H9 (cell line): Measurements from ENCODE around the gene FNIP2. TPM values are rescaled to one million over a fixed set of nuclear protein-coding genes. Genes with fewer than 3 reads are reported as not detected.

Experiments
- DNase-seq: peaks from one replicate; pipeline ENCODE4 v3.0.0-alpha.2; 2017
- H2AFZ ChIP-seq: one replicate; pipeline ENCODE4 v1.6.1; 2013; ENCODE audit warnings: mild to moderate bottlenecking, low read length, control low read depth, moderate library complexity
- H2AK5ac ChIP-seq: 2 replicates; pipeline ENCODE4 v1.6.1; 2013; ENCODE audit warnings: low read length, control low read depth, mixed read lengths; ENCODE audit not compliant: insufficient read length
- H2BK120ac ChIP-seq: one replicate; pipeline ENCODE4 v1.6.1; 2013; ENCODE audit warnings: low read depth, mild to moderate bottlenecking, low read length, control low read depth, inconsistent platforms; ENCODE audit not compliant: poor library complexity, severe bottlenecking
- H2BK12ac ChIP-seq: 2 replicates; pipeline ENCODE4 v1.6.1; 2013; ENCODE audit warnings: low read length, control low read depth, mixed read lengths, low read depth; ENCODE audit not compliant: insufficient read length
- H2BK15ac ChIP-seq: 2 replicates; pipeline ENCODE4 v1.6.1; 2013; ENCODE audit warnings: low read depth, low read length, control low read depth
- H2BK20ac ChIP-seq: one replicate; pipeline ENCODE4 v1.6.1; 2013; ENCODE audit warnings: low read depth, mild to moderate bottlenecking, low read length, control low read depth, inconsistent platforms; ENCODE audit not compliant: poor library complexity, severe bottlenecking
- H2BK5ac ChIP-seq: 2 replicates; pipeline ENCODE4 v1.6.1; 2013; ENCODE audit warnings: low read length, control low read depth, mixed read lengths; ENCODE audit not compliant: insufficient read length
- H3K14ac ChIP-seq: 2 replicates; pipeline ENCODE4 v1.6.1; 2013; ENCODE audit warnings: low read length, control low read depth; ENCODE audit not compliant: insufficient read depth
- H3K18ac ChIP-seq: 2 replicates; pipeline ENCODE4 v1.6.1; 2013; ENCODE audit warnings: low read depth, mild to moderate bottlenecking, mixed read lengths, low read length, control low read depth; ENCODE audit not compliant: insufficient read length
- H3K23ac ChIP-seq: 2 replicates; pipeline ENCODE4 v1.6.1; 2013; ENCODE audit warnings: low read length, control low read depth, mixed read lengths, low read depth; ENCODE audit not compliant: insufficient read length
- H3K23me2 ChIP-seq: 2 replicates; pipeline ENCODE4 v1.6.1; 2013; ENCODE audit warnings: low read depth, mild to moderate bottlenecking, mixed read lengths, low read length, control low read depth; ENCODE audit not compliant: insufficient read length, poor library complexity, severe bottlenecking
- H3K27ac ChIP-seq: 2 replicates; pipeline ENCODE4 v1.5.1; 2013; ENCODE audit warnings: low read length, control low read depth, mixed read lengths, low read depth; ENCODE audit not compliant: insufficient read length
- H3K27me3 ChIP-seq: 2 replicates; pipeline ENCODE4 v1.6.1; 2013; ENCODE audit warnings: low read length, control low read depth, inconsistent platforms; ENCODE audit not compliant: insufficient read depth
- H3K4ac ChIP-seq: 2 replicates; pipeline ENCODE4 v1.6.1; 2013; ENCODE audit warnings: low read depth, mild to moderate bottlenecking, control low read depth, inconsistent platforms, low read length, moderate library complexity
- H3K4me1 ChIP-seq: 2 replicates; pipeline ENCODE4 v1.6.1; 2013; ENCODE audit warnings: low read length, control low read depth, inconsistent platforms; ENCODE audit not compliant: insufficient read depth
- H3K4me2 ChIP-seq: 2 replicates; pipeline ENCODE4 v1.6.1; 2013; ENCODE audit warnings: low read length, control low read depth, mixed read lengths; ENCODE audit not compliant: insufficient read length, insufficient read depth
- H3K56ac ChIP-seq: 2 replicates; pipeline ENCODE4 v1.6.1; 2013; ENCODE audit warnings: low read depth, mild to moderate bottlenecking, mixed read lengths, low read length, control low read depth; ENCODE audit not compliant: insufficient read length
- H3K79me1 ChIP-seq: 2 replicates; pipeline ENCODE4 v1.6.1; 2013; ENCODE audit warnings: low read depth, mild to moderate bottlenecking, moderate library complexity, low read length, control low read depth, inconsistent platforms; ENCODE audit not compliant: insufficient read depth, poor library complexity, severe bottlenecking
- H3K79me2 ChIP-seq: 2 replicates; pipeline ENCODE4 v1.6.1; 2013; ENCODE audit warnings: low read length, control low read depth, inconsistent platforms; ENCODE audit not compliant: insufficient read depth
- H3K9ac ChIP-seq: 2 replicates; pipeline ENCODE4 v1.6.1; 2013; ENCODE audit warnings: low read length, control low read depth, mixed read lengths; ENCODE audit not compliant: insufficient read length; ENCODE audit errors: extremely low read depth
- H3K9me3 ChIP-seq: one replicate; pipeline ENCODE4 v1.6.1; 2013; ENCODE audit warnings: low read depth, low read length, inconsistent platforms; ENCODE audit not compliant: control insufficient read depth
- H3T11ph ChIP-seq: one replicate; pipeline ENCODE4 v1.6.1; 2013; ENCODE audit warnings: mild to moderate bottlenecking, low read length, control low read depth, inconsistent platforms
- H4K20me1 ChIP-seq: one replicate; pipeline ENCODE4 v1.6.1; 2013; ENCODE audit not compliant: control insufficient read depth, insufficient read length, insufficient read depth
- H4K5ac ChIP-seq: 2 replicates; pipeline ENCODE4 v1.6.1; 2013; ENCODE audit warnings: low read depth, mild to moderate bottlenecking, mixed read lengths, low read length, control low read depth; ENCODE audit not compliant: insufficient read length
- H4K8ac ChIP-seq: replicated peaks from 2 replicates; pipeline ENCODE4 v1.6.1; 2013; ENCODE audit warnings: low read length, control low read depth, mixed read lengths, low read depth; ENCODE audit not compliant: insufficient read length
- H4K91ac ChIP-seq: 2 replicates; pipeline ENCODE4 v1.6.1; 2013; ENCODE audit warnings: low read depth, mild to moderate bottlenecking, moderate library complexity, mixed read lengths, low read length, control low read depth; ENCODE audit not compliant: insufficient read length
- H3K27ac Mint-ChIP-seq, 3 experiments: 2 replicates in 2 of 3; 3 replicates in 1 of 3; pipeline ENCODE4 v1.8.0; 2020 to 2021; ENCODE audit warnings: mixed read lengths in 3 of 3, mild to moderate bottlenecking in 1 of 3, moderate library complexity in 1 of 3
- H3K27me3 Mint-ChIP-seq: 2 replicates; pipeline ENCODE4 v1.8.0; 2021; ENCODE audit warnings: low read depth, mild to moderate bottlenecking, moderate library complexity, mixed read lengths
- H3K36me3 Mint-ChIP-seq, 3 experiments: 2 replicates in 2 of 3; 3 replicates in 1 of 3; pipeline ENCODE4 v1.8.0; 2020 to 2021; ENCODE audit warnings: low read depth in 3 of 3, mixed read lengths in 3 of 3; ENCODE audit not compliant: insufficient read depth in 1 of 3
- H3K4me1 Mint-ChIP-seq, 2 experiments: 2 replicates each; pipeline ENCODE4 v1.8.0; 2020; ENCODE audit warnings: mixed read lengths in 2 of 2
- H3K4me3 Mint-ChIP-seq, 2 experiments: 2 replicates in 1 of 2; 3 replicates in 1 of 2; pipeline ENCODE4 v1.8.0; 2020 to 2021; ENCODE audit warnings: mild to moderate bottlenecking in 2 of 2, mixed read lengths in 2 of 2, moderate library complexity in 1 of 2
- H3K9me3 Mint-ChIP-seq, 2 experiments: 2 replicates in 1 of 2; 3 replicates in 1 of 2; pipeline ENCODE4 v1.8.0; 2020; ENCODE audit warnings: mild to moderate bottlenecking in 2 of 2, mixed read lengths in 2 of 2, moderate library complexity in 1 of 2
- CTCF ChIP-seq: fragments of 200-600 bp; sonication (generic); conservative IDR thresholded peaks from 3 replicates; pipeline ENCODE4 v1.8.0; 2021; ENCODE audit warnings: antibody characterized with exemption, mild to moderate bottlenecking
- WGBS: extraction: QIAGEN DNeasy Blood & Tissue Kit; methylation state at CpG from one replicate; pipeline ENCODE4 v1.1.7; 2013; ENCODE audit warnings: missing lambda C conversion rate, low lambda C conversion rate, mixed read lengths; ENCODE audit not compliant: insufficient read length; ENCODE audit errors: extremely low coverage; 5-methylcytosine and 5-hydroxymethylcytosine counted together
- total RNA-seq: library from RNA; stranded (reverse); gene quantifications from 2 replicates; pipeline ENCODE4 v1.2.1, GENCODE V29; 2021

FNIP2 gene
- total RNA-seq, 1 experiment from 2014 or later, result 9.6 TPM

- no peaks in the 10 kb centered on the region for H3K4me1 Mint-ChIP-seq
- TF ChIP-seq CTCF, result no peak
- no peaks in the 10 kb centered on the region for H3K4me1 ChIP-seq
Measured at GRCh38 chr4:158857951-158858350, 89.1 kb downstream of the FNIP2 start.

More at GRCh38 chr4:158857951-158858350, 89.1 kb downstream of the FNIP2 start:
- no peak overlapping the region for H2BK12ac ChIP-seq
- no peak overlapping the region for H3K4me3 Mint-ChIP-seq
- no peak overlapping the region for H3K23ac ChIP-seq
- no peak overlapping the region for H3T11ph ChIP-seq
- no peak overlapping the region for H2BK120ac ChIP-seq
- H3K18ac ChIP-seq, result no peak overlapping the region
- no peaks in the 10 kb centered on the region for H3K79me1 ChIP-seq
- H3K79me2 ChIP-seq, result no peaks in the 10 kb centered on the region
- H2AK5ac ChIP-seq, result no peak overlapping the region
- H2BK15ac ChIP-seq, result no peak overlapping the region
- no peak overlapping the region for H3K27ac Mint-ChIP-seq
- no peak overlapping the region for H3K4me2 ChIP-seq
- H3K27ac ChIP-seq, result no peak overlapping the region
- H3K27me3 ChIP-seq, result no peaks in the 10 kb centered on the region
- no peak overlapping the region for H3K9ac ChIP-seq
- no peaks in the 10 kb centered on the region for H3K9me3 Mint-ChIP-seq
- H3K36me3 Mint-ChIP-seq, result peaks cover 2 to 7% (median 3%) of the 10 kb centered on the region in 3 experiments; a peak in 4 of 7 replicates
- H4K8ac ChIP-seq, result no peak overlapping the region
- no peak overlapping the region for H4K5ac ChIP-seq
- no peak overlapping the region for H3K14ac ChIP-seq
- H2AFZ ChIP-seq, result no peak overlapping the region
- no peak for DNase-seq
- no CpG with 5 or more reads among the region's 1 CpG for WGBS
- H2BK5ac ChIP-seq, result no peak overlapping the region
- no peaks in the 10 kb centered on the region for H4K20me1 ChIP-seq
- no peaks in the 10 kb centered on the region for H3K27me3 Mint-ChIP-seq
- H3K4ac ChIP-seq, result no peak overlapping the region
- no peak overlapping the region for H3K56ac ChIP-seq
- H3K9me3 ChIP-seq, result no peaks in the 10 kb centered on the region
- no peak overlapping the region for H2BK20ac ChIP-seq
- no peaks in the 10 kb centered on the region for H3K23me2 ChIP-seq
- H4K91ac ChIP-seq, result no peak overlapping the region
